HepG2 (cell line): ENCODE results near the gene TTC23. TPM values are rescaled to one million over a fixed set of nuclear protein-coding genes. Genes with fewer than 3 reads are reported as not detected.

Experiments
- ATAC-seq: fragments of 200-7000 bp; cut with Tn5 transposase; 3 replicates; pipeline ENCODE4 v1.9.1; 2020; ENCODE audit warnings: mild to moderate bottlenecking, moderate library complexity
- BruUV-seq: library from RNA; stranded (reverse); fragments of 400-500 nt; replicated peaks from 2 replicates; lab custom pipeline; 2021; lab: Mats Ljungman, UMichigan
- CTCF ChIA-PET: fragments of 300-600 bp; formaldehyde crosslinking; extraction: SDS; loops from one replicate; lab custom pipeline; 2021; ENCODE audit warnings: low total read pairs, inconsistent platforms, low intra/inter-chr PET ratio; lab: Yijun Ruan, JAX
- POLR2A ChIA-PET: fragments of 350-600 bp; sonication (Branson Sonifier 250); formaldehyde crosslinking; loops from one replicate; lab custom pipeline; 2020; ENCODE audit warnings: antibody characterized with exemption, inconsistent platforms; lab: Yijun Ruan, JAX
- DNase-seq: peaks from one replicate; pipeline ENCODE4 v3.0.0-alpha.2; 2015; ENCODE audit warnings: low spot score
- FAIRE-seq: peaks from 3 replicates; lab custom pipeline; 2011; peaks lifted over from hg19 to GRCh38; lab: Jason Lieb, UNC
- H2AFZ ChIP-seq: one replicate; pipeline ENCODE4 v1.6.1; 2011; ENCODE audit warnings: low read length, inconsistent platforms
- H3K27ac ChIP-seq: fragments of 300-600 bp; 3 replicates; pipeline ENCODE4 v1.8.0; 2011; ENCODE audit warnings: mixed run types, mild to moderate bottlenecking, mixed read lengths, low read length, inconsistent platforms; ENCODE audit not compliant: insufficient read depth; ENCODE audit errors: extremely low read length
- H3K27me3 ChIP-seq, 2 experiments: fragments of 200-600 bp in 1 of 2; 2 replicates in 1 of 2; 3 replicates in 1 of 2; pipeline versions ENCODE4 v1.6.0 to v1.8.0; 2011; ENCODE audit warnings: low read length in 2 of 2, mild to moderate bottlenecking in 2 of 2, moderate library complexity in 2 of 2, inconsistent platforms in 1 of 2; ENCODE audit not compliant: insufficient read depth in 2 of 2, control insufficient read depth in 1 of 2
- H3K36me3 ChIP-seq, 2 experiments: fragments of 200-600 bp in 1 of 2; replicated peaks in 1 of 2; 2 replicates in 1 of 2; 3 replicates in 1 of 2; pipeline versions ENCODE4 v1.5.1 to v1.8.0; 2011; ENCODE audit warnings: low read length in 2 of 2, inconsistent platforms in 1 of 2; ENCODE audit not compliant: insufficient read depth in 2 of 2, control insufficient read depth in 1 of 2
- H3K4me1 ChIP-seq: 2 replicates; pipeline ENCODE4 v1.5.1; 2012; ENCODE audit warnings: low read length, inconsistent platforms; ENCODE audit not compliant: insufficient read depth
- H3K4me2 ChIP-seq: 2 replicates; pipeline ENCODE4 v1.6.0; 2011; ENCODE audit warnings: low read depth, low read length, inconsistent platforms
- H3K4me3 ChIP-seq, 3 experiments: fragments of 200-600 bp in 1 of 3; sonication (generic), shearing (Covaris generic) in 1 of 3; replicated peaks in 1 of 3; 2 replicates each; pipeline ENCODE4 v1.5.1; 2011 to 2016; ENCODE audit warnings: low read length in 3 of 3, inconsistent platforms in 2 of 3, low read depth in 2 of 3, mild to moderate bottlenecking in 2 of 3, control low read depth in 1 of 3, mixed read lengths in 1 of 3; ENCODE audit not compliant: insufficient read depth in 1 of 3
- H3K79me2 ChIP-seq: one replicate; pipeline ENCODE4 v1.6.1; 2011; ENCODE audit warnings: low read length, inconsistent platforms; ENCODE audit not compliant: insufficient read depth
- H3K9ac ChIP-seq: 2 replicates; pipeline ENCODE4 v1.6.0; 2011; ENCODE audit warnings: mild to moderate bottlenecking, low read depth, low read length, inconsistent platforms; ENCODE audit not compliant: insufficient read depth
- H3K9me3 ChIP-seq: 2 replicates; pipeline ENCODE4 v1.5.1; 2012; ENCODE audit warnings: mild to moderate bottlenecking, low read length
- H4K20me1 ChIP-seq: 2 replicates; pipeline ENCODE4 v1.6.0; 2011; ENCODE audit warnings: inconsistent platforms, mild to moderate bottlenecking, low read length, moderate library complexity; ENCODE audit not compliant: insufficient read depth
- CENPT ChIP-seq: sonication (generic); formaldehyde crosslinking; IDR thresholded peaks from 2 replicates; pipeline ENCODE4 v1.8.0; 2022; ENCODE audit warnings: low read depth, mild to moderate bottlenecking, moderate library complexity, missing genetic modification reagents
- EED ChIP-seq: sonication (generic); formaldehyde crosslinking; IDR thresholded peaks from 2 replicates; pipeline ENCODE4 v1.5.0; 2020; ENCODE audit warnings: mild to moderate bottlenecking, missing genetic modification reagents
- FLYWCH1 ChIP-seq: sonication (generic); formaldehyde crosslinking; IDR thresholded peaks from 2 replicates; pipeline ENCODE4 v1.8.1; 2023; ENCODE audit warnings: mild to moderate bottlenecking, missing genetic modification reagents
- MYNN ChIP-seq: sonication (generic); formaldehyde crosslinking; IDR thresholded peaks from 2 replicates; pipeline ENCODE4 v1.4.0; 2020; ENCODE audit warnings: mild to moderate bottlenecking, low read depth, missing genetic modification reagents
- PAF1 ChIP-seq: IDR thresholded peaks from 2 replicates; pipeline ENCODE4 v1.6.1; 2016; ENCODE audit warnings: missing genetic modification reagents, missing compliant biosample characterization
- XRCC5 ChIP-seq: fragments of 200-400 bp; formaldehyde crosslinking; optimal IDR thresholded peaks from 2 replicates; pipeline ENCODE3; 2017; ENCODE audit warnings: mild to moderate bottlenecking, low read length
- ZNF33A ChIP-seq: sonication (generic); formaldehyde crosslinking; IDR thresholded peaks from 2 replicates; pipeline ENCODE4 v1.5.1; 2020; ENCODE audit warnings: missing genetic modification reagents, mild to moderate bottlenecking, moderate library complexity, borderline replicate concordance
- ZNF720 ChIP-seq: sonication (generic); formaldehyde crosslinking; IDR thresholded peaks from 2 replicates; pipeline ENCODE4 v1.4.0; 2020; ENCODE audit warnings: missing genetic modification reagents
- ZNF782 ChIP-seq: sonication (generic); formaldehyde crosslinking; IDR thresholded peaks from 2 replicates; pipeline ENCODE4 v1.4.0; 2020; ENCODE audit warnings: missing genetic modification reagents, mild to moderate bottlenecking, borderline replicate concordance
- in situ Hi-C: cut with HindIII; loops from 2 replicates; pipeline ENCODE4 v1.10.0; 2017; ENCODE audit warnings: low pct_unique_long_range_greater_than_20kb; ENCODE audit not compliant: extremely low pct_ligation_motif_present
- intact Hi-C: fragments of 100-400 bp; cut with micrococcal nuclease; formaldehyde crosslinking; loops from one replicate; pipeline ENCODE4 v1.10.0; 2022; ENCODE audit not compliant: unreplicated experiment
- polyA plus RNA-seq, 8 experiments: library from polyadenylated mRNA; depleted of rRNA in 3 of 8; stranded (reverse) in 7 of 8; unstranded in 1 of 8; fragments of >200 nt; fragmentation: Illumina TruSeq in 4 of 8; extraction: Trizol in 4 of 8; gene quantifications; 2 replicates each; pipeline versions ENCODE4 v1.2.1 to v1.2.3, GENCODE V29; 2011 to 2016; ENCODE audit warnings: low read depth in 4 of 8, missing spikeins in 1 of 8, mixed read lengths in 1 of 8; ENCODE audit not compliant: insufficient read depth in 1 of 8
- total RNA-seq, 5 experiments: library from RNA; depleted of rRNA; stranded (reverse); fragments of >200 nt; fragmentation: Illumina TruSeq; extraction: Trizol; gene quantifications; 2 replicates each; pipeline ENCODE4 v1.2.3, GENCODE V29; 2016; ENCODE audit warnings: low read depth in 1 of 5
- TF ChIP-seq, protein P1 (sequence below): sonication (generic); formaldehyde crosslinking; IDR thresholded peaks from 2 replicates; pipeline ENCODE4 v1.4.0; 2020; ENCODE audit warnings: missing genetic modification reagents, borderline replicate concordance
- TF ChIP-seq, protein P2 (sequence below): sonication (generic); formaldehyde crosslinking; IDR thresholded peaks from 2 replicates; pipeline ENCODE4 v1.4.0; 2020; ENCODE audit warnings: missing genetic modification reagents
- TF ChIP-seq, protein P3 (sequence below): sonication (generic); formaldehyde crosslinking; IDR thresholded peaks from 2 replicates; pipeline ENCODE4 v1.4.0; 2020; ENCODE audit warnings: mild to moderate bottlenecking, missing genetic modification reagents
- TF ChIP-seq, protein P4 (sequence below): sonication (generic); formaldehyde crosslinking; IDR thresholded peaks from 2 replicates; pipeline ENCODE4 v1.9.0; 2021; ENCODE audit warnings: missing genetic modification reagents, mild to moderate bottlenecking, borderline replicate concordance
- TF ChIP-seq, protein P5 (sequence below): sonication (generic); formaldehyde crosslinking; IDR thresholded peaks from 2 replicates; pipeline ENCODE4 v1.5.0; 2020; ENCODE audit warnings: missing genetic modification reagents, mild to moderate bottlenecking, borderline replicate concordance
- TF ChIP-seq, protein P6 (sequence below): sonication (generic); formaldehyde crosslinking; IDR thresholded peaks from 2 replicates; pipeline ENCODE4 v1.5.0; 2020; ENCODE audit warnings: mild to moderate bottlenecking, missing genetic modification reagents

TTC23 gene
- total and polyA plus RNA-seq, 2 of the 13 experiments (the other 11 are each of a cell fraction or from before 2014, with no cell fraction given) = 1.6 to 11.7 TPM

DNA sequence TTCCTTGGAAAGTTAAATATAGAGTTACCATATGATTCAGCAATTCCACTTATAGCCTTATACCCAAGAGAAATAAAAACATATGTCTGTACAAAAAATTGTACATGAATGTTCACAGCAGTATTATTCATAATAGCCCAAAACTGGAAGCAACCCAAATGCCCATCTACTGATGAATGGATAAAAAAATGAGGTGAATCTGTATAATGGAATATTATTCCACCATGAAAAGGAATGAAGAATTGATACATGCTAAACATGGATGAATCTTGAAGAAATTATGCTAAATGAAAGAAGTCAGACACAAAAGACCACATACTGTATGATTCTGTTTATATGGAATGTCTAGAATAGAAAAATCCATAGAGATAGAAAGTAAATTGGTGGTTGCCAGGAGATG, 61.4 kb downstream of the TTC23 start:
- FAIRE-seq = no peak
- H3K79me2 ChIP-seq = no peaks in the 10 kb centered on the region
- no TSS peak for BruUV-seq
- no peak overlapping the region for H3K4me3 ChIP-seq
- H3K9ac ChIP-seq = no peak overlapping the region
- no peaks in the 10 kb centered on the region for H3K9me3 ChIP-seq
- no peak for ATAC-seq
- ChIA-PET CTCF (no interaction called here), POLR2A (no interaction called here)
- DNase-seq = no peak
- in situ Hi-C loops = no loop called here
- TF ChIP-seq EED (no peak), ZNF33A (CRISPR knock-in tag) (no peak), ZNF782 (CRISPR knock-in tag) (no peak), XRCC5 (no peak), MYNN (CRISPR knock-in tag) (no peak), FLYWCH1 (CRISPR knock-in tag) (no peak), PAF1 (CRISPR knock-in tag) (no peak), ZNF720 (CRISPR knock-in tag) (no peak), CENPT (no peak)
- TF ChIP-seq, protein P1, sequence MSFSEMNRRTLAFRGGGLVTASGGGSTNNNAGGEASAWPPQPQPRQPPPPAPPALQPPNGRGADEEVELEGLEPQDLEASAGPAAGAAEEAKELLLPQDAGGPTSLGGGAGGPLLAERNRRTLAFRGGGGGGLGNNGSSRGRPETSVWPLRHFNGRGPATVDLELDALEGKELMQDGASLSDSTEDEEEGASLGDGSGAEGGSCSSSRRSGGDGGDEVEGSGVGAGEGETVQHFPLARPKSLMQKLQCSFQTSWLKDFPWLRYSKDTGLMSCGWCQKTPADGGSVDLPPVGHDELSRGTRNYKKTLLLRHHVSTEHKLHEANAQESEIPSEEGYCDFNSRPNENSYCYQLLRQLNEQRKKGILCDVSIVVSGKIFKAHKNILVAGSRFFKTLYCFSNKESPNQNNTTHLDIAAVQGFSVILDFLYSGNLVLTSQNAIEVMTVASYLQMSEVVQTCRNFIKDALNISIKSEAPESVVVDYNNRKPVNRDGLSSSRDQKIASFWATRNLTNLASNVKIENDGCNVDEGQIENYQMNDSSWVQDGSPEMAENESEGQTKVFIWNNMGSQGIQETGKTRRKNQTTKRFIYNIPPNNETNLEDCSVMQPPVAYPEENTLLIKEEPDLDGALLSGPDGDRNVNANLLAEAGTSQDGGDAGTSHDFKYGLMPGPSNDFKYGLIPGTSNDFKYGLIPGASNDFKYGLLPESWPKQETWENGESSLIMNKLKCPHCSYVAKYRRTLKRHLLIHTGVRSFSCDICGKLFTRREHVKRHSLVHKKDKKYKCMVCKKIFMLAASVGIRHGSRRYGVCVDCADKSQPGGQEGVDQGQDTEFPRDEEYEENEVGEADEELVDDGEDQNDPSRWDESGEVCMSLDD = no peak
- TF ChIP-seq, protein P2, sequence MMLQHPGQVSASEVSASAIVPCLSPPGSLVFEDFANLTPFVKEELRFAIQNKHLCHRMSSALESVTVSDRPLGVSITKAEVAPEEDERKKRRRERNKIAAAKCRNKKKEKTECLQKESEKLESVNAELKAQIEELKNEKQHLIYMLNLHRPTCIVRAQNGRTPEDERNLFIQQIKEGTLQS (CRISPR knock-in tag) = no peak
- TF ChIP-seq, protein P3, sequence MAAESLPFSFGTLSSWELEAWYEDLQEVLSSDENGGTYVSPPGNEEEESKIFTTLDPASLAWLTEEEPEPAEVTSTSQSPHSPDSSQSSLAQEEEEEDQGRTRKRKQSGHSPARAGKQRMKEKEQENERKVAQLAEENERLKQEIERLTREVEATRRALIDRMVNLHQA = no peak
- TF ChIP-seq, protein P4, sequence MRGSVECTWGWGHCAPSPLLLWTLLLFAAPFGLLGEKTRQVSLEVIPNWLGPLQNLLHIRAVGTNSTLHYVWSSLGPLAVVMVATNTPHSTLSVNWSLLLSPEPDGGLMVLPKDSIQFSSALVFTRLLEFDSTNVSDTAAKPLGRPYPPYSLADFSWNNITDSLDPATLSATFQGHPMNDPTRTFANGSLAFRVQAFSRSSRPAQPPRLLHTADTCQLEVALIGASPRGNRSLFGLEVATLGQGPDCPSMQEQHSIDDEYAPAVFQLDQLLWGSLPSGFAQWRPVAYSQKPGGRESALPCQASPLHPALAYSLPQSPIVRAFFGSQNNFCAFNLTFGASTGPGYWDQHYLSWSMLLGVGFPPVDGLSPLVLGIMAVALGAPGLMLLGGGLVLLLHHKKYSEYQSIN (CRISPR knock-in tag) = no peak
- TF ChIP-seq, protein P5, sequence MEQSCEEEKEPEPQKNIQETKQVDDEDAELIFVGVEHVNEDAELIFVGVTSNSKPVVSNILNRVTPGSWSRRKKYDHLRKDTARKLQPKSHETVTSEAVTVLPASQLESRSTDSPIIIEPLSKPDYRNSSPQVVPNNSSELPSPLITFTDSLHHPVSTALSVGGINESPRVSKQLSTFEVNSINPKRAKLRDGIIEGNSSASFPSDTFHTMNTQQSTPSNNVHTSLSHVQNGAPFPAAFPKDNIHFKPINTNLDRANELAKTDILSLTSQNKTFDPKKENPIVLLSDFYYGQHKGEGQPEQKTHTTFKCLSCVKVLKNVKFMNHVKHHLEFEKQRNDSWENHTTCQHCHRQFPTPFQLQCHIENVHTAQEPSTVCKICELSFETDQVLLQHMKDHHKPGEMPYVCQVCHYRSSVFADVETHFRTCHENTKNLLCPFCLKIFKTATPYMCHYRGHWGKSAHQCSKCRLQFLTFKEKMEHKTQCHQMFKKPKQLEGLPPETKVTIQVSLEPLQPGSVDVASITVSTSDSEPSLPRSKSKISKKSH (CRISPR knock-in tag) = no peak
- TF ChIP-seq, protein P6, sequence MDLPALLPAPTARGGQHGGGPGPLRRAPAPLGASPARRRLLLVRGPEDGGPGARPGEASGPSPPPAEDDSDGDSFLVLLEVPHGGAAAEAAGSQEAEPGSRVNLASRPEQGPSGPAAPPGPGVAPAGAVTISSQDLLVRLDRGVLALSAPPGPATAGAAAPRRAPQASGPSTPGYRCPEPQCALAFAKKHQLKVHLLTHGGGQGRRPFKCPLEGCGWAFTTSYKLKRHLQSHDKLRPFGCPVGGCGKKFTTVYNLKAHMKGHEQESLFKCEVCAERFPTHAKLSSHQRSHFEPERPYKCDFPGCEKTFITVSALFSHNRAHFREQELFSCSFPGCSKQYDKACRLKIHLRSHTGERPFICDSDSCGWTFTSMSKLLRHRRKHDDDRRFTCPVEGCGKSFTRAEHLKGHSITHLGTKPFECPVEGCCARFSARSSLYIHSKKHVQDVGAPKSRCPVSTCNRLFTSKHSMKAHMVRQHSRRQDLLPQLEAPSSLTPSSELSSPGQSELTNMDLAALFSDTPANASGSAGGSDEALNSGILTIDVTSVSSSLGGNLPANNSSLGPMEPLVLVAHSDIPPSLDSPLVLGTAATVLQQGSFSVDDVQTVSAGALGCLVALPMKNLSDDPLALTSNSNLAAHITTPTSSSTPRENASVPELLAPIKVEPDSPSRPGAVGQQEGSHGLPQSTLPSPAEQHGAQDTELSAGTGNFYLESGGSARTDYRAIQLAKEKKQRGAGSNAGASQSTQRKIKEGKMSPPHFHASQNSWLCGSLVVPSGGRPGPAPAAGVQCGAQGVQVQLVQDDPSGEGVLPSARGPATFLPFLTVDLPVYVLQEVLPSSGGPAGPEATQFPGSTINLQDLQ (CRISPR knock-in tag) = no peak
- no peak overlapping the region for H2AFZ ChIP-seq
- H3K4me2 ChIP-seq = no peak overlapping the region
- H3K36me3 ChIP-seq = peaks cover 2 to 12% of the 10 kb centered on the region in 2 experiments; a peak in 2 of 5 replicates
- intact Hi-C loops = no loop called here
- no peak overlapping the region for H3K27ac ChIP-seq
- no peaks in the 10 kb centered on the region for H3K4me1 ChIP-seq
- H3K27me3 ChIP-seq = no peaks in the 10 kb centered on the region
- no peaks in the 10 kb centered on the region for H4K20me1 ChIP-seq
